ENCODE measurements around the gene GDF9.

GDF9 gene

GRCh38 chr5:132866342-132867045 is at the start of gene GDF9, which contains the start of gene UQCRQ:
GDF9 (minus strand) TSS chr5:132866469; CDS start chr5:132864533, 1,936 bp downstream.
UQCRQ (plus strand) TSS chr5:132866642; CDS start chr5:132866882, 240 bp downstream.
- peak; percentile 97 for DNase-seq (ENCODE audit: low spot score)

- no peak for DNase-seq (ENCODE audit: low spot score)
Observed at GRCh38 chr5:132915681-132916080, 49.4 kb upstream of the GDF9 start.

- no peak for DNase-seq (ENCODE audit: low spot score)
Observed at GRCh38 chr5:132909702-132910101, 43.4 kb upstream of the GDF9 start.

- no peak for DNase-seq (ENCODE audit: low spot score)
Observed at GRCh38 chr5:132907161-132907560, 40.9 kb upstream of the GDF9 start.

- DNase-seq (ENCODE audit: low spot score), result no peak
Observed at GRCh38 chr5:132905938-132906337, 39.7 kb upstream of the GDF9 start.

- DNase-seq (ENCODE audit: low spot score), result no peak
Observed at GRCh38 chr5:132901730-132902129, 35.5 kb upstream of the GDF9 start.

GRCh38 chr5:132901036-132901435 is 34.8 kb upstream of the GDF9 start:
- no peak for DNase-seq (ENCODE audit: low spot score)

GRCh38 chr5:132898094-132898493 is 31.8 kb upstream of the GDF9 start:
- no peak for DNase-seq (ENCODE audit: low spot score)

- no peak for DNase-seq (ENCODE audit: low spot score)
Observed at GRCh38 chr5:132896685-132897084, 30.4 kb upstream of the GDF9 start.

GRCh38 chr5:132895719-132896305 is 29.5 kb upstream of the GDF9 start:
- no peak for DNase-seq (ENCODE audit: low spot score)

GRCh38 chr5:132890817-132891216 is 24.5 kb upstream of the GDF9 start:
- no peak for DNase-seq (ENCODE audit: low spot score)

- DNase-seq (ENCODE audit: low spot score), result no peak
Observed at GRCh38 chr5:132889501-132889900, 23.2 kb upstream of the GDF9 start.

GRCh38 chr5:132887283-132887682 is 21.0 kb upstream of the GDF9 start:
- DNase-seq (ENCODE audit: low spot score), result no peak

GRCh38 chr5:132886064-132886823 is 20.0 kb upstream of the GDF9 start:
- DNase-seq (ENCODE audit: low spot score), result no peak

GRCh38 chr5:132884548-132884947 is 18.3 kb upstream of the GDF9 start:
- no peak for DNase-seq (ENCODE audit: low spot score)

GRCh38 chr5:132883261-132883834 is 17.1 kb upstream of the GDF9 start:
- DNase-seq (ENCODE audit: low spot score), result no peak

GRCh38 chr5:132877938-132878337 is 11.7 kb upstream of the GDF9 start:
- DNase-seq (ENCODE audit: low spot score), result no peak

GRCh38 chr5:132877466-132877865 is 11.2 kb upstream of the GDF9 start:
- DNase-seq (ENCODE audit: low spot score), result no peak

- no peak for DNase-seq (ENCODE audit: low spot score)
Observed at GRCh38 chr5:132876020-132876759, 9.9 kb upstream of the GDF9 start.

GRCh38 chr5:132873930-132874271 is 7.6 kb upstream of the GDF9 start:
- no peak for DNase-seq (ENCODE audit: low spot score)

GRCh38 chr5:132873119-132873929 is 7.1 kb upstream of the GDF9 start, which contains the start of gene LEAP2:
LEAP2 (plus strand) TSS chr5:132873668; CDS start chr5:132873695, 27 bp downstream.
- no peak for DNase-seq (ENCODE audit: low spot score)

All from ecto neural progenitor cell (in vitro differentiated cells).